HUES48 (cell line): ENCODE results near the gene AATF.

ENCODE experiments used
- H3K27ac ChIP-seq: one replicate; pipeline ENCODE4 v1.7.0; 2013; ENCODE audit warnings: low read depth, low read length, inconsistent platforms
- H3K27me3 ChIP-seq: 2 replicates; pipeline ENCODE4 v1.6.1; 2013; ENCODE audit warnings: mild to moderate bottlenecking, low read length; ENCODE audit not compliant: control insufficient read depth, insufficient read depth
- H3K36me3 ChIP-seq: 2 replicates; pipeline ENCODE4 v1.6.1; 2013; ENCODE audit warnings: low read length; ENCODE audit not compliant: control insufficient read depth, insufficient read depth
- H3K4me1 ChIP-seq: 2 replicates; pipeline ENCODE4 v1.6.1; 2013; ENCODE audit warnings: mild to moderate bottlenecking, low read length; ENCODE audit not compliant: control insufficient read depth, insufficient read depth
- H3K4me3 ChIP-seq: 2 replicates; pipeline ENCODE4 v1.5.1; 2013; ENCODE audit warnings: mild to moderate bottlenecking, low read depth, low read length
- H3K9ac ChIP-seq: 2 replicates; pipeline ENCODE4 v1.6.1; 2013; ENCODE audit warnings: mild to moderate bottlenecking, low read depth, low read length, moderate library complexity
- H3K9me3 ChIP-seq: 2 replicates; pipeline ENCODE4 v1.6.1; 2013; ENCODE audit warnings: low read length; ENCODE audit not compliant: control insufficient read depth, insufficient read depth

The AATF gene

DNA sequence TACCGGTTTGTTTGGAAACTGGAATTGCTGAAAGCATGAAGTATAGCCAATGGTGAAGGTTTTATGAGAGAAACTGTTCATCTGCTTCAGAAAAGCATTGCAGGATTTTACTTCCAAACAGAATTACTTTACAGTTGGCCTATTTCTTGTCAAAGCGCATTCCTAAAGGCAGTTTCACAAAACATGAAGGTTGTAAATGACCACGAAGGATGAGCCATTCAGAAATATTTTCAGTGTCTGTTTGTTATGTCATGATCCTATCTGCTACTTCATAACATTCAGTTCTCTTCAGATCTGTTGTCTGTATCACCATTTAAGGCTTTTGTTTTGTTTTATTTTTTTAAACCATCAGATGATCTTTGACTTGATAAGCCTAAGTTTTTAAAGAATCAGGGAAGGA is 45.7 kb downstream of the AATF start:
- Histone ChIP-seq H3K9ac (no peak overlapping the region), H3K4me1 (no peaks in the 10 kb centered on the region), H3K27me3 (no peaks in the 10 kb centered on the region), H3K36me3 (peaks cover 91% of the 10 kb centered on the region), H3K27ac (no peak overlapping the region), H3K9me3 (no peaks in the 10 kb centered on the region), H3K4me3 (no peak overlapping the region)

DNA sequence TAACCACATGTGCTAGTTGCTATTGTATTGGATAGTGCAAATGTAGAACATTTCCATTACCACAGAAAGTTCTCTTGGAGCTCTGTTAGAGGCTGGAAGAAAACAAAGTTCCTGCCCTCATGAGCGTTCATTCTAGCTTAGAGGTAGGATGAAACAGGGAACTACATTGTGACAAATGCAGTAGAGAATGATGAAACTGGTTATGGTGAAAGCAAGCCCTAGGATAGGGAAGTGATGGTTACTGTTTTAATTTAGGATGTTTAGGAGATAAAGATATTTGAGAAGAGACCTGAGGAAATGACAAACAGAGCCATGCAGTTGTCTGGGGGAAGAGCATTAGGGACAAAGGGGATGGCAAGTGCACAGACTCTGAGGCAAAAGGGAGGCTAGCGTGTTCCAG is 50.7 kb downstream of the AATF start:
- H3K36me3 ChIP-seq, result peaks cover 56% of the 10 kb centered on the region
- H3K9me3 ChIP-seq, result no peaks in the 10 kb centered on the region
- H3K27ac ChIP-seq, result no peak overlapping the region
- no peaks in the 10 kb centered on the region for H3K4me1 ChIP-seq
- no peak overlapping the region for H3K9ac ChIP-seq
- H3K4me3 ChIP-seq, result no peak overlapping the region
- no peaks in the 10 kb centered on the region for H3K27me3 ChIP-seq

DNA sequence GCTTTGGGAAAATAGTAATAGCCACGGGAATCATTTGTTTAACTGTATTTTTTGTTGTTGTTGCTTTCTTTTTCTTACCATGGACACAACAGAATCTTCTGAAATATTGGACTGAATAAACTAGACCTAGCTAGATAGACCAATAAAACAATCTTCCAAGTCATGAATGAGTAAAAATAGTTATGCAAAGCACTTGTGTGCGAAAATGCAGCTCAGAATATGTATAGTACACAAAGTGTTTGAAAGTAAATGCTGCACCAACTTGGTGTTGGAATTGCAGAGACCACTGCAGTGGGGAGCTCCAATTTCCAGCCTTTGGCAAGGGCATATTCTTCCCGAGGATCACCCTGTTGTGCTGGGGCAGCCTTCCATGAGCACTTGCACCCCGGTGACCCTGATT is 68.0 kb downstream of the AATF start:
- no peak overlapping the region for H3K4me3 ChIP-seq
- H3K9ac ChIP-seq, result no peak overlapping the region
- H3K4me1 ChIP-seq, result peaks cover 39% of the 10 kb centered on the region
- H3K36me3 ChIP-seq, result no peaks in the 10 kb centered on the region
- no peaks in the 10 kb centered on the region for H3K9me3 ChIP-seq
- no peak overlapping the region for H3K27ac ChIP-seq
- no peaks in the 10 kb centered on the region for H3K27me3 ChIP-seq

DNA sequence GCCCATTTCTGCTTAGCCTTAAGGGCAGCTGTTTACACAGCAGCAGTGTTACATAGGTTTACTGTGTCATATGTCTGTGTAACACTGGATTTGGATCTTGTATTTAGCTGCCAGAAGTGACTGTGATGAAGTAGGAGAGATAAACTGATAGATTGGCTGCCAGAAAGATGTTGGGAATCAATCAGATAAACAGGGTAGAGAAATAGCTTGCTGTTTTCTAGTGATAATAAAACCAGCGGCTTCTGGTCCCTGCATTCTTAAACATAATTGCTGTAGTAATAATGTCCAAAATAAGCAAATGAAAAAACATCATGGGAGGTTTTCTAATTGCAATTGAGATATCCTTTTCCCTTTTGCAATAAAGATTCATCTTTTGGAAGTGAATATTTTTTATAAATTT is 68.7 kb downstream of the AATF start:
- Histone ChIP-seq H3K27ac (no peak overlapping the region), H3K9me3 (no peaks in the 10 kb centered on the region), H3K9ac (no peak overlapping the region), H3K27me3 (no peaks in the 10 kb centered on the region), H3K4me1 (peaks cover 39% of the 10 kb centered on the region), H3K4me3 (no peak overlapping the region), H3K36me3 (peaks cover 1% of the 10 kb centered on the region; the same call in 1 of the 2 replicates)

DNA sequence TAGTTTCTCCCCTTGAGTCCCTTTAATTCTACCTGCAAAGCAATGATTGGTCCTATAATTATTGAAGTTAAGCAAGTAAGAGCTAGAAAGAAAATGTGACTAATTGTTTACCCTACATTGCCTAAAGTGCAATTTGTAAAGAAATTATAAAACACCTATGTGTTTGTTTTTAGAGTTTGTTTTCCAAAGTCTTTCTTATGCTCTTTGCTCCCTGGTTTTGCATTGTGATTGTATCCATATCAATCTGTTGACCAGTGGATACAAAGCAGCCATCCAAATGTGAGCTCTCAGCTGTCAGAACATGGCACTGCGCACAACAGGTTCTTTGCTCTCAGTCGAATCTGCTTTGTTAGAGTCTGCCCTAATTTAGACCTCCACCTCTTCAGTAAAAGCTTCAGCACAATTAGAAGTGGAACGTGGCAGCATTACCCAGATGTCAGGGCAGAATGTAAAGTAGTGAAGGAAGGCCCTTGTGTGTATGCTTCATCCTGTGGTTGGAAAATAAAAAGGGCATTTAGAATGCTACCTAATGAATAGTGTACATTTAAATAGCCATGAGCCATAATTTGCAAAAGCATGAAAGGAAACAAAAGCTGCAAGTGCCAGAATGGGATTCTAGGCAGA is 70.5 kb downstream of the AATF start:
- Histone ChIP-seq H3K4me1 (peaks cover 39% of the 10 kb centered on the region), H3K27me3 (no peaks in the 10 kb centered on the region), H3K27ac (no peak overlapping the region), H3K9ac (no peak overlapping the region), H3K4me3 (no peak overlapping the region), H3K36me3 (peaks cover 3% of the 10 kb centered on the region; the same call in 1 of the 2 replicates), H3K9me3 (no peaks in the 10 kb centered on the region)

DNA sequence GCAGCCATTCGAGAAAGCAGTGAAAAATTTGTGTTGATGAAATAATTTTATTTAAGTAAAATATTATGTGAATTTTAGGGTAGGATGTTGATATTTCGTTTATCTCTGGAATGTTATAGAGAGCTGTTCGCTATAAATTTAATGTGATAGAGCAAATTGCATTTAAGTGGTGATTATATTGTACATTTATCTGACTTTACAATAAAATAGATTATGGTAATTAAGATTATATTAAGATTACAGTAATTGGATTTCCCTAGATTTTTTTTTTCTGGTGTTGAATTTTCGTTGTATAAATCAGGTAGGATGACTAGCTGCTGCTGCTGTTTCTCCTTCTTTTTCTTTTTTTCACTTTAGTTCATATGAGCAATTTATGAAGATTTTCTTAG is 71.0 kb downstream of the AATF start:
- Histone ChIP-seq H3K4me3 (no peak overlapping the region), H3K9ac (no peak overlapping the region), H3K36me3 (peaks cover 3% of the 10 kb centered on the region; the same call in 1 of the 2 replicates), H3K27ac (no peak overlapping the region), H3K4me1 (peaks cover 39% of the 10 kb centered on the region), H3K27me3 (no peaks in the 10 kb centered on the region), H3K9me3 (no peaks in the 10 kb centered on the region)

DNA sequence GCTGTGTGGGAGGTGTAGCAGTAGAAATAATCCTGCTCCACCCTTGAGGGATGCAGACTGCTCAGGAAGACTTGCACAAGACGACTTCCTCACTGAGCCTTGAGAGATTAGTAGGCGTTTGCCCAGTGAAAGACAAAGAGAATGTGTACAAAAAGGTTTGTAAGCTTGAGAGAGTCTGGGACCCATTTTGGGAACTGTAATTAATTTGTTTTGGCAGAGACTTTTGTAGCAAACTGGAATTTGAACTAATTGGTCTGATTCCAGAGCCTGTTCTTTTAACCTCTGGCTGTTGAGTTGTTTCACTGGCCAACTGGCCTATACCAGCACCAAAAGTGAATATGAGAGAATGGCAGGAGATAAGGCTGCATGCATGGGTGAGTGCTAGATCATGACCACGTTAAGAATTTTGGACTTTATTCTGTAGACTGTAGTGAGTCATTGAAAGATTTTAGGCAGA is 75.5 kb downstream of the AATF start:
- Histone ChIP-seq H3K36me3 (peaks cover 3% of the 10 kb centered on the region; the same call in 1 of the 2 replicates), H3K9ac (no peak overlapping the region), H3K27me3 (no peaks in the 10 kb centered on the region), H3K4me1 (peaks cover 20% of the 10 kb centered on the region; the same call in 1 of the 2 replicates), H3K9me3 (no peaks in the 10 kb centered on the region), H3K4me3 (no peak overlapping the region), H3K27ac (no peak overlapping the region)

DNA sequence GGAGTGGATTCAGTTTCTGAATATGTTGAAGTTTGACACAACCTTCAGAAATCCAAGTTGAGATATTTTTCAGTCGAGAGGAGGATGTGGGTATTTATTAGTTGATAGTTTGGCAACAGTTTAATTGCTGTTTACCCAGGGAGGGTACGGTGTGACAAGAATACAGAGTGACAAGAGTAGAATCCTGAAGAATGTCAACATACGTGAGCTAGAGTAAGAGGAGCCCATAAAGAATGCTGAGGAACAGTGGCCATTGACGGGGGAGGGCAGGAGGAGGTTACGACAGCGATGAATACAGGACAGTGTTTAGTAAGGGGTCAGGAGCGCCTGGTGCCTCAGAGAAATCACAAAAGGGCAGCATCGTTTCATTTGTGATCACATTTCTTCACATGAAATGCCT is 76.5 kb downstream of the AATF start:
- Histone ChIP-seq H3K4me1 (peaks cover 12% of the 10 kb centered on the region; the same call in 1 of the 2 replicates), H3K36me3 (peaks cover 3% of the 10 kb centered on the region; the same call in 1 of the 2 replicates), H3K4me3 (no peak overlapping the region), H3K9ac (no peak overlapping the region), H3K27ac (no peak overlapping the region), H3K9me3 (no peaks in the 10 kb centered on the region), H3K27me3 (no peaks in the 10 kb centered on the region)

DNA sequence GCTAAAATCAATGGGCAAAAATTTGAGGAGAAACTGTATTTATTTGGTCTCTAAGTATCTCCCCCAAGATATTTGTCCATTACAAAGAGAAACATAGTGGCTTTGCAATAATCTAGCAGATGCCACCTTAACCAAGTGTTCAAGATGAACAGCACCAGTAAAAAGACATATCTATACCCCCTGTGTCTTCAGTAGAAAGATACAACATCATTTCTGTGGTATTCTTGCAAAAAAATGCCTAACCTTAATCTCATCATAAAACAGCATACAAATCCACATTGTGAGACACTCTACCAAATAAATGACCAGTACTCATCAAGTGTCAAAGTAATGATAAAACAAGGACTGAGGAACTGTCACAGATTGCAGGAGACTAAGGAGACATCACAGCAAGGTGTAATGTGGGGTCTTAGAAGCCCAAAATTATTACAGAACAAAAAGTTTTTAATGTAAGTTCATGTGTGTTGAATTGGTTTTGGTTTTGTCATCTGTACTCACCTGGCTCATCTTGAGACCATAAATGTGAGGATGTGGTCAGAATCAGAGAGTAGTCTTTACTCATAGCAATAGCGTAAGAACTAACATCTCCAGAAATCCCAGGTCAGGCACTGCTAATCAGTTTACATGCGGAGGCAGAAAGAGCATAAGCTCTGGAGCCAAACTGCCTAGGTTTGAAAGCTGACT is 77.2 kb downstream of the AATF start:
- Histone ChIP-seq H3K9ac (no peak overlapping the region), H3K27ac (no peak overlapping the region), H3K4me1 (0 out of 2 replicates have a peak, but pooled peaks cover 6% of the 10 kb centered on the region), H3K9me3 (no peaks in the 10 kb centered on the region), H3K27me3 (no peaks in the 10 kb centered on the region), H3K36me3 (peaks cover 4% of the 10 kb centered on the region), H3K4me3 (no peak overlapping the region)

DNA sequence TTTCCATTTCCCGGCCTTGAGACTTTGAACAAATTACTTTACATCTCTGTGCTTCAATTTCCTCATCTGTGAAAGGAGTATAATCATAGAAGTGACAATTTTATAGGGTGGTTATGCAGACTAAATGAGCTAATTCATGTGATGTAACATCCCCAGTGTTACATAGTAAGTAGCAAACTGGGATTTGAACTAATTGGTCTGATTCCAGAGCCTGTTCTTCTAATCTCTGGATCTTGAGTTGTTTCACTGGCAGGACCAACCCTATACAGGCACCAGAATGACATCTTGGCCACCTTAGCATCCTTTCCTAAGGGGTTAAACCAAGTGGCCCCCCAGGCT is 77.7 kb downstream of the AATF start:
- H3K4me3 ChIP-seq, result no peak overlapping the region
- H3K36me3 ChIP-seq, result peaks cover 9% of the 10 kb centered on the region
- H3K9me3 ChIP-seq, result no peaks in the 10 kb centered on the region
- no peaks in the 10 kb centered on the region for H3K27me3 ChIP-seq
- 0 out of 2 replicates have a peak, but pooled peaks cover 6% of the 10 kb centered on the region for H3K4me1 ChIP-seq
- H3K9ac ChIP-seq, result no peak overlapping the region
- H3K27ac ChIP-seq, result no peak overlapping the region

DNA sequence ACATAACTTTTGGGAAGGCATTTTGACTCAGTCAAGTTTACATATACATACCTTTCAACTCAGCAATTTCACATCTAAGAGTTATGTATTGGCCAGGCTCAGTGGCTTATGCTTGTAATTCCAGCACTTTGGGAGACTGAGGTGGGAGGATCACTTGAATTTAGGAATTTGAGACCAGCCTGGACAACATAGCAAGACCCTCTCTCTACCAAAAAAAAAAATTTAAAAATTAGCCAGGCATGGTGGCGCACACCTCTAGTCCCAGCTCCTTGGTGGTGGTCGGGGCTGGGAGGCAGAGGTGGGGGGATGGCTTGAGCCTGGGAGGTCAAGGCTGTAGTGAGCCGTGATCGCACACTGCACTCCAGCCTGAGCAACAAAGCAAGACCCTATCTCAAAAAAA is 79.3 kb downstream of the AATF start:
- Histone ChIP-seq H3K9ac (no peak overlapping the region), H3K27ac (no peak overlapping the region), H3K27me3 (no peaks in the 10 kb centered on the region), H3K36me3 (peaks cover 10% of the 10 kb centered on the region), H3K4me1 (0 out of 2 replicates have a peak, but pooled peaks cover 6% of the 10 kb centered on the region), H3K9me3 (no peaks in the 10 kb centered on the region), H3K4me3 (no peak overlapping the region)
